Tibial nerve (tissue), 4 donors: ENCODE data around the gene COX7B. TPM values are rescaled to one million over a fixed set of nuclear protein-coding genes. Genes with fewer than 3 reads are reported as not detected.
"Not testable (repeated sequence)": the region's sequence is repeated elsewhere in the genome, so short reads cannot be mapped to it uniquely, and the experiment has no call there.

Experiments used
- DNase-seq, 2 donors: peaks; one replicate each; pipeline ENCODE4 v3.0.0-alpha.2; 2019; ENCODE audit warnings: low spot score in 2 of 2
- H3K27ac ChIP-seq, 4 donors: fragments of 200-600 bp; sonication (generic) in 3 of 4; one replicate each; pipeline ENCODE4 v1.5.1; 2017 to 2019; ENCODE audit warnings: mild to moderate bottlenecking in 1 of 4
- H3K27me3 ChIP-seq, 2 donors: fragments of 200-600 bp; sonication (generic) in 1 of 2; one replicate each; pipeline versions ENCODE4 v1.5.1 to v1.6.0; 2017 to 2019
- H3K36me3 ChIP-seq, 3 donors: fragments of 200-600 bp; sonication (generic); one replicate each; pipeline ENCODE4 v1.5.1; 2018 to 2019
- H3K4me1 ChIP-seq, 4 donors: fragments of 200-600 bp; sonication (generic) in 3 of 4; one replicate each; pipeline ENCODE4 v1.5.1; 2017 to 2019
- H3K4me3 ChIP-seq, 4 donors: fragments of 200-600 bp; sonication (generic) in 3 of 4; one replicate each; pipeline ENCODE4 v1.5.1; 2017 to 2019; ENCODE audit warnings: mild to moderate bottlenecking in 1 of 4, moderate library complexity in 1 of 4
- H3K9me3 ChIP-seq, 4 donors: fragments of 200-600 bp; sonication (generic) in 3 of 4; one replicate each; pipeline ENCODE4 v1.5.1; 2017 to 2019
- EP300 ChIP-seq, 2 donors: sonication (generic); formaldehyde crosslinking; IDR thresholded peaks; one replicate each; pipeline ENCODE4 v1.6.1; 2017; ENCODE audit warnings: antibody characterized with exemption in 2 of 2, mild to moderate bottlenecking in 1 of 2
- POLR2A ChIP-seq, 2 donors: fragments of 450-650 bp; IDR thresholded peaks; one replicate each; pipeline ENCODE4 v1.6.1; 2017; ENCODE audit warnings: antibody characterized with exemption in 2 of 2, mild to moderate bottlenecking in 2 of 2, moderate library complexity in 2 of 2
- WGBS, 2 donors: methylation state at CpG; one replicate each; pipeline ENCODE4 v1.1.5; 2018; 5-methylcytosine and 5-hydroxymethylcytosine counted together
- total RNA-seq, 4 donors: library from RNA; depleted of rRNA; stranded (reverse); fragments of >200 nt; gene quantifications; one replicate each; pipeline ENCODE4 v1.1.0, GENCODE V29; 2016
- TF ChIP-seq, protein P1 (sequence below), 5 experiments: fragments of 200-600 bp in 3 of 5; fragments of 450-650 bp in 2 of 5; sonication (generic) in 3 of 5; IDR thresholded peaks; one replicate each; pipeline ENCODE4 v1.5.1; 2016 to 2019; ENCODE audit warnings: antibody characterized with exemption in 5 of 5, mild to moderate bottlenecking in 3 of 5, moderate library complexity in 2 of 5

The COX7B gene
- total RNA-seq, 4 donors from 2014 or later = 192 to 319 (median 226) TPM

DNA sequence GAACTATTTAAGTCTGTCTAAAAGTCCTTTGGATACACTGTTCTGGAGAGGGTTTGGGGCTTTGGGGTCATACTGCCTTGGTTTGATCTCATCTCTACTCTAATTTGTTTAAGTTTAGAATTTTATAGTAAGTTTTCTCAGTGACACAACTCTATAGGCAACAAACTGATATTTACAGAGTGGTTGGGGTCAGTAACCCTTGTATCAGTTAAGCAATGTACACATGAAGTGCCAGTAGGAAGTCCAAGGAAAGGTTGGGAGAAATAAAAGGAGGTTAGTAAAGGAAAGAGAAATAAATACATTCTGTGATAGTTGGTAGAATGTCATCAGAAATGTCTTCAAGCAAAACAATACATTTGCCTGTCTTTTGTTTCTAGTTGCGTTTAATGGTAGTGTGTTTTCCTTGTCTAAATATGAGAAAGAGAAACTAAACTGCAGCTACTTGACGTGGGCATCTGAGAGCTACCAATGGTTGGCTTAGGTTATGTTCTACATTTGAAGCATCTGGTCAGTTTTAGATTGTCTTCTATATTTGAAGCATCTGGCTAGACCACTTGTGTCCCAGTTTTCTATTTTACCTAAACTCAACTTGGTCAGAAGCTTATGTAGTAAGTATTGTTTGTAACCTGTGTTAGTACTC, 18.1 kb downstream of the COX7B start:
- Histone ChIP-seq H3K27ac (no peak overlapping the region), H3K27me3 (no peaks in the 10 kb centered on the region), H3K36me3 (no peaks in the 10 kb centered on the region), H3K4me3 (no peak overlapping the region), H3K9me3 (no peaks in the 10 kb centered on the region), H3K4me1 (peaks cover 0 to 10% (median 0%) of the 10 kb centered on the region in 4 donors)
- TF ChIP-seq EP300 (IDR thresholded peaks at IDR 0.05) = no peak
- TF ChIP-seq POLR2A (IDR thresholded peaks at IDR 0.05) = no peak
- TF ChIP-seq, protein P1, sequence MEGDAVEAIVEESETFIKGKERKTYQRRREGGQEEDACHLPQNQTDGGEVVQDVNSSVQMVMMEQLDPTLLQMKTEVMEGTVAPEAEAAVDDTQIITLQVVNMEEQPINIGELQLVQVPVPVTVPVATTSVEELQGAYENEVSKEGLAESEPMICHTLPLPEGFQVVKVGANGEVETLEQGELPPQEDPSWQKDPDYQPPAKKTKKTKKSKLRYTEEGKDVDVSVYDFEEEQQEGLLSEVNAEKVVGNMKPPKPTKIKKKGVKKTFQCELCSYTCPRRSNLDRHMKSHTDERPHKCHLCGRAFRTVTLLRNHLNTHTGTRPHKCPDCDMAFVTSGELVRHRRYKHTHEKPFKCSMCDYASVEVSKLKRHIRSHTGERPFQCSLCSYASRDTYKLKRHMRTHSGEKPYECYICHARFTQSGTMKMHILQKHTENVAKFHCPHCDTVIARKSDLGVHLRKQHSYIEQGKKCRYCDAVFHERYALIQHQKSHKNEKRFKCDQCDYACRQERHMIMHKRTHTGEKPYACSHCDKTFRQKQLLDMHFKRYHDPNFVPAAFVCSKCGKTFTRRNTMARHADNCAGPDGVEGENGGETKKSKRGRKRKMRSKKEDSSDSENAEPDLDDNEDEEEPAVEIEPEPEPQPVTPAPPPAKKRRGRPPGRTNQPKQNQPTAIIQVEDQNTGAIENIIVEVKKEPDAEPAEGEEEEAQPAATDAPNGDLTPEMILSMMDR (IDR thresholded peaks at IDR 0.05) = no peak
- 44 to 54% methylated on average over 2 of the region's 2 CpGs for WGBS, 2 donors
- no peak for DNase-seq

DNA sequence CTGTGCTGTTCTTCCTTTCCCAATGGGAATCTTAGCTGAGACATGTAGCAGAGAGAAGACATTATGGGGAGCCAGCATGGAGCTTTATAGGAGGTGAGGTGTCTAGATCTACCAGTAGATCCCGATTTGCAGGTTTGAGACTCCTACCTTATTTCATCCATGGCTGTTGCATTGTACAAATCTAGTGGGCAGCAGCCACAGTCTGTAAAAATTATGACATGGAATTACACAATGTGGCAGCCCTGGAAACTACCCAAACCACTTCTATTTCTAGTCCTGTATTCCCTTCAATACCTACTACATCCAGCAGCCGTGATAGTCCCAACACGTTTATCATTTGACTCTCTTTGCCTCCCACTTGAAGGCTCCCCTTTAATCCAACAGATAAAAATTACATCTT, 19.3 kb downstream of the COX7B start:
- Histone ChIP-seq H3K27ac (no peak overlapping the region), H3K9me3 (no peaks in the 10 kb centered on the region), H3K4me3 (no peak overlapping the region), H3K27me3 (no peaks in the 10 kb centered on the region), H3K4me1 (no peaks in the 10 kb centered on the region), H3K36me3 (no peaks in the 10 kb centered on the region)
- DNase-seq = no peak
- 57 to 63% methylated on average over 3 of the region's 3 CpGs for WGBS, 2 donors
- TF ChIP-seq, protein P1 (IDR thresholded peaks at IDR 0.05) = no peak
- no peak for TF ChIP-seq EP300 (IDR thresholded peaks at IDR 0.05)
- TF ChIP-seq POLR2A (IDR thresholded peaks at IDR 0.05) = no peak

GRCh38 chrX:77919370-77919769, 20.1 kb downstream of the COX7B start:
- H3K9me3 ChIP-seq, H3K4me1 ChIP-seq, DNase-seq, H3K27ac ChIP-seq, H3K27me3 ChIP-seq, H3K4me3 ChIP-seq, H3K36me3 ChIP-seq: not testable (repeated sequence)
- 58 to 61% methylated on average over 5 to 6 of the region's 6 CpGs for WGBS, 2 donors

GRCh38 chrX:77922787-77923186, 23.5 kb downstream of the COX7B start:
- Histone ChIP-seq H3K4me1 (no peaks in the 10 kb centered on the region), H3K36me3 (no peaks in the 10 kb centered on the region), H3K27ac (no peak overlapping the region), H3K4me3 (no peak overlapping the region), H3K27me3 (no peaks in the 10 kb centered on the region), H3K9me3 (no peaks in the 10 kb centered on the region)
- DNase-seq = no peak
- TF ChIP-seq POLR2A (IDR thresholded peaks at IDR 0.05) = no peak
- no peak for TF ChIP-seq EP300 (IDR thresholded peaks at IDR 0.05)
- TF ChIP-seq, protein P1 (IDR thresholded peaks at IDR 0.05) = no peak

DNA sequence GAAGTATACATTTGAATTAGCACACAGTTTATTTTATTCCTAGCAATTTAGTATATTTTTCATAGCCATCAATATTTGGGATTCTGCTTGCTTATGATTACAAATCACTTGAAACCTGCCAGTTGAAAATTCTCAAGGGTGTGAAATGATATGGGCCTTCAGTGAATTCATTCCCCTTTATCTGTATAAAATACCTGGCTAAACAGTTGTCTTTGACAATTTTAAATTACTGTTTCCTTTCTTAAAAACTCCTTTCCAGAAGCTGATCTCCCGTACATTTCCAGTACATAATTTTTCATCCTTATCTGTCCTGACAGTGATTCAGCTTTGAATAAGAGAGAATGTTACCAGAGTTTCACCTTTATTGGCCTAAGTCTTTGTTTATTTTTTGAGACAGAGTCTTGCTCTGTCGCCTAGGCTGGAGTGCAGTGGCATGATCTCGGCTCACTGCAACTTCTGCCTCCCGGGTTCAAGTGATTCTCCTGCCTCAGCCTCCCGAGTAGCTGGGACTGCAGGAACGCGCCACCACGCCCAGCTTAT, 25.1 kb downstream of the COX7B start:
- 85 to 95% methylated on average over 7 to 8 of the region's 8 CpGs for WGBS, 2 donors
- no peaks in the 10 kb centered on the region for H3K4me1 ChIP-seq
- no peaks in the 10 kb centered on the region for H3K36me3 ChIP-seq
- H3K9me3 ChIP-seq = no peaks in the 10 kb centered on the region
- no peaks in the 10 kb centered on the region for H3K27me3 ChIP-seq
- no peak overlapping the region for H3K4me3 ChIP-seq
- no peak for DNase-seq
- TF ChIP-seq EP300 (IDR thresholded peaks at IDR 0.05) = no peak
- no peak overlapping the region for H3K27ac ChIP-seq

- no peak for DNase-seq
- 45 to 55% methylated on average over 3 of the region's 3 CpGs for WGBS, 2 donors
- no peak overlapping the region for H3K27ac ChIP-seq
- no peaks in the 10 kb centered on the region for H3K4me1 ChIP-seq
- no peaks in the 10 kb centered on the region for H3K9me3 ChIP-seq
- H3K4me3 ChIP-seq = no peak overlapping the region
- no peaks in the 10 kb centered on the region for H3K27me3 ChIP-seq
- TF ChIP-seq EP300 (IDR thresholded peaks at IDR 0.05) (no peak), POLR2A (IDR thresholded peaks at IDR 0.05) (no peak)
- TF ChIP-seq, protein P1 (IDR thresholded peaks at IDR 0.05) = no peak
- no peaks in the 10 kb centered on the region for H3K36me3 ChIP-seq
Observed at GRCh38 chrX:77925764-77926163, 26.5 kb downstream of the COX7B start.
